K562 (cell line): ENCODE results near the gene GET3. TPM values are rescaled to one million over a fixed set of nuclear protein-coding genes. Genes with fewer than 3 reads are reported as not detected.

Experiments used
- BMI1 ChIP-seq: fragments of 150-350 bp; IDR thresholded peaks from 2 replicates; pipeline ENCODE4 v1.6.1; 2014; ENCODE audit warnings: low read length
- NCOA1 ChIP-seq: fragments of 450-650 bp; IDR thresholded peaks from 2 replicates; pipeline ENCODE4 v1.6.1; 2016; ENCODE audit warnings: low read depth
- NFIX ChIP-seq: fragments of 250-450 bp; sonication (Bioruptor Pico); IDR thresholded peaks from 2 replicates; pipeline ENCODE4 v1.4.0; 2020; ENCODE audit warnings: low read depth, mild to moderate bottlenecking, moderate library complexity
- RBFOX2 ChIP-seq: fragments of 200-400 bp; formaldehyde crosslinking; IDR thresholded peaks from 2 replicates; pipeline ENCODE4 v1.6.1; 2017; ENCODE audit warnings: low read depth, mild to moderate bottlenecking, low read length, moderate library complexity
- ZNF217 ChIP-seq: sonication (generic); formaldehyde crosslinking; IDR thresholded peaks from 2 replicates; pipeline ENCODE4 v1.8.0; 2022; ENCODE audit warnings: mild to moderate bottlenecking, missing genetic modification reagents
- ZNF507 ChIP-seq: conservative IDR thresholded peaks from 2 replicates; pipeline ENCODE4 v1.6.1; 2017; ENCODE audit warnings: missing genetic modification characterization, missing compliant biosample characterization
- polyA plus RNA-seq, 8 experiments: library from polyadenylated mRNA; depleted of rRNA in 4 of 8; stranded (reverse) in 5 of 8; unstranded in 3 of 8; fragments of >200 nt; fragmentation: Nextera tagmentation in 2 of 8; fragmentation: Illumina TruSeq in 1 of 8; extraction: Ambion mirVana in 2 of 8; extraction: Trizol in 1 of 8; gene quantifications; 2 replicates each; pipeline versions ENCODE4 v1.2.1 to v1.2.3, GENCODE V29; 2011 to 2014; ENCODE audit warnings: inconsistent platforms in 1 of 8, missing spikeins in 1 of 8
- total RNA-seq, 7 experiments: library from RNA; depleted of rRNA in 6 of 7; stranded (reverse); fragments of >200 nt in 6 of 7; fragmentation: Illumina TruSeq in 2 of 7; extraction: Trizol in 2 of 7; gene quantifications; 2 replicates each; pipeline versions ENCODE4 v1.2.1 to v1.2.3, GENCODE V29; 2011 to 2021; ENCODE audit warnings: low replicate concordance in 1 of 7
- TF ChIP-seq, protein P1 (sequence below), 2 experiments: fragments of 450-650 bp in 1 of 2; sonication (generic) in 1 of 2; formaldehyde crosslinking in 1 of 2; IDR thresholded peaks; 2 replicates each; pipeline versions ENCODE4 v1.7.1 to v1.9.0; 2016 to 2022; ENCODE audit warnings: inconsistent platforms in 1 of 2, mild to moderate bottlenecking in 1 of 2, missing genetic modification reagents in 1 of 2
- TF ChIP-seq, protein P2 (sequence below): IDR thresholded peaks from 3 replicates; pipeline ENCODE4 v1.6.1; 2011; ENCODE audit warnings: borderline replicate concordance, mild to moderate bottlenecking; ENCODE audit not compliant: insufficient read length, insufficient read depth
- TF ChIP-seq, protein P3 (sequence below): fragments of 250-450 bp; sonication (Bioruptor Pico); IDR thresholded peaks from 2 replicates; pipeline ENCODE4 v1.8.0; 2021; ENCODE audit warnings: mild to moderate bottlenecking, moderate library complexity
- TF ChIP-seq, protein P4 (sequence below): fragments of 450-650 bp; conservative IDR thresholded peaks from 2 replicates; pipeline ENCODE4 v1.6.1; 2016; ENCODE audit warnings: missing genetic modification characterization, low read depth, mild to moderate bottlenecking, missing compliant biosample characterization, moderate library complexity
- TF ChIP-seq, protein P5 (sequence below): sonication (generic); formaldehyde crosslinking; IDR thresholded peaks from 2 replicates; pipeline ENCODE4 v1.9.0; 2022; ENCODE audit warnings: mild to moderate bottlenecking, missing genetic modification reagents

The GET3 gene
- total and polyA plus RNA-seq, 9 of the 15 experiments (the other 6 are each of a cell fraction or from before 2014, with no cell fraction given) = 8.3 to 83.5 (median 51.8) TPM

DNA sequence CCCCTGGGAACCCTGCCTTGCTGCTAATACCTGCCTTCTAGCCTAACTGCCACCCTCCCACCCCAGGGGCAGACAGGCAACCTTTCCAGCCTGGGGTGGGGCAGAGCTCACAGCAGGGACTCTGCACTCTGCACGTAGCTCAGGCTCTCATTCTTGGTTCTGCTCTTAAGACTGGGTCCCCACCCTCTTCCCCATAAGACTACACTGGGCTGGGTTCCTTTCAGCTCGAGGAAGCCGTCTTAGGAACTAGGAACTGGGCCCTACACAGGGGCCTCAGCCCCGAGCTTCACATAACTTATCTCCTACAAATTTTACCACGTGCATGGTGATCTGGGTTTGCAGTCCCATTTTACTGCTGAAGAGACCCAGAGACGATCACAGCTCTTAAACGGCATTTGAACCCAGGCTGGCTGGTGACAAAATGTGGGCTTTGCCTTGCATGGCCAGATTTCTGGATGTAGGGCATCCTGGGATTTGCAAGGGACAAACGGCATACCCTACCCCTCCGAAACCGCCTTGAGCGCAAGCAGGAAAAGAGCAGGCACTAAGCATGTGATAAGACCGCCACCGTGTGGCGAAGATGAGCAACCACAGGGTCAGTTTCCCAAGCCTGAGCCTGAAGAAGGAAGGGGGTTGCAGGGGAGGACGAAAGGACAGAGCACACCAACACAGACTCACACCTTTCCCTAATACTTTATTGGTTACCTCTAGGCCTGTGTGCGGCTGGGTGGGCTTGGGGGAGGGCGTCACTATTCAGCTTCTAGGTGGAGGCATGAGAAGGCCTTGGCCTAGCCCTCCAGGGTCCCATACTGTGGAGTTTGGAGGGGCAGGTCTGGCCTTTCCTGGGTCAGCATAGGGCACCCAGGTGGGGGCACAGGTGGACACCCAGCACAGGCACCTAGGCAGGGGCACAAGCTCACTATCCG lies 59.1 kb downstream of the GET3 start (continued):
- TF ChIP-seq, protein P1, sequence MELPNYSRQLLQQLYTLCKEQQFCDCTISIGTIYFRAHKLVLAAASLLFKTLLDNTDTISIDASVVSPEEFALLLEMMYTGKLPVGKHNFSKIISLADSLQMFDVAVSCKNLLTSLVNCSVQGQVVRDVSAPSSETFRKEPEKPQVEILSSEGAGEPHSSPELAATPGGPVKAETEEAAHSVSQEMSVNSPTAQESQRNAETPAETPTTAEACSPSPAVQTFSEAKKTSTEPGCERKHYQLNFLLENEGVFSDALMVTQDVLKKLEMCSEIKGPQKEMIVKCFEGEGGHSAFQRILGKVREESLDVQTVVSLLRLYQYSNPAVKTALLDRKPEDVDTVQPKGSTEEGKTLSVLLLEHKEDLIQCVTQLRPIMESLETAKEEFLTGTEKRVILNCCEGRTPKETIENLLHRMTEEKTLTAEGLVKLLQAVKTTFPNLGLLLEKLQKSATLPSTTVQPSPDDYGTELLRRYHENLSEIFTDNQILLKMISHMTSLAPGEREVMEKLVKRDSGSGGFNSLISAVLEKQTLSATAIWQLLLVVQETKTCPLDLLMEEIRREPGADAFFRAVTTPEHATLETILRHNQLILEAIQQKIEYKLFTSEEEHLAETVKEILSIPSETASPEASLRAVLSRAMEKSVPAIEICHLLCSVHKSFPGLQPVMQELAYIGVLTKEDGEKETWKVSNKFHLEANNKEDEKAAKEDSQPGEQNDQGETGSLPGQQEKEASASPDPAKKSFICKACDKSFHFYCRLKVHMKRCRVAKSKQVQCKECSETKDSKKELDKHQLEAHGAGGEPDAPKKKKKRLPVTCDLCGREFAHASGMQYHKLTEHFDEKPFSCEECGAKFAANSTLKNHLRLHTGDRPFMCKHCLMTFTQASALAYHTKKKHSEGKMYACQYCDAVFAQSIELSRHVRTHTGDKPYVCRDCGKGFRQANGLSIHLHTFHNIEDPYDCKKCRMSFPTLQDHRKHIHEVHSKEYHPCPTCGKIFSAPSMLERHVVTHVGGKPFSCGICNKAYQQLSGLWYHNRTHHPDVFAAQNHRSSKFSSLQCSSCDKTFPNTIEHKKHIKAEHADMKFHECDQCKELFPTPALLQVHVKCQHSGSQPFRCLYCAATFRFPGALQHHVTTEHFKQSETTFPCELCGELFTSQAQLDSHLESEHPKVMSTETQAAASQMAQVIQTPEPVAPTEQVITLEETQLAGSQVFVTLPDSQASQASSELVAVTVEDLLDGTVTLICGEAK (IDR thresholded peaks at IDR 0.05) = 0 out of 2 replicates have a peak, but pooled peaks have one; percentile 21
- TF ChIP-seq, protein P1 (CRISPR knock-in tag; IDR thresholded peaks at IDR 0.05) = no peak
- TF ChIP-seq NCOA1 = no peak
- TF ChIP-seq, protein P2, sequence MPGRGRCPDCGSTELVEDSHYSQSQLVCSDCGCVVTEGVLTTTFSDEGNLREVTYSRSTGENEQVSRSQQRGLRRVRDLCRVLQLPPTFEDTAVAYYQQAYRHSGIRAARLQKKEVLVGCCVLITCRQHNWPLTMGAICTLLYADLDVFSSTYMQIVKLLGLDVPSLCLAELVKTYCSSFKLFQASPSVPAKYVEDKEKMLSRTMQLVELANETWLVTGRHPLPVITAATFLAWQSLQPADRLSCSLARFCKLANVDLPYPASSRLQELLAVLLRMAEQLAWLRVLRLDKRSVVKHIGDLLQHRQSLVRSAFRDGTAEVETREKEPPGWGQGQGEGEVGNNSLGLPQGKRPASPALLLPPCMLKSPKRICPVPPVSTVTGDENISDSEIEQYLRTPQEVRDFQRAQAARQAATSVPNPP = no peak
- TF ChIP-seq, protein P3, sequence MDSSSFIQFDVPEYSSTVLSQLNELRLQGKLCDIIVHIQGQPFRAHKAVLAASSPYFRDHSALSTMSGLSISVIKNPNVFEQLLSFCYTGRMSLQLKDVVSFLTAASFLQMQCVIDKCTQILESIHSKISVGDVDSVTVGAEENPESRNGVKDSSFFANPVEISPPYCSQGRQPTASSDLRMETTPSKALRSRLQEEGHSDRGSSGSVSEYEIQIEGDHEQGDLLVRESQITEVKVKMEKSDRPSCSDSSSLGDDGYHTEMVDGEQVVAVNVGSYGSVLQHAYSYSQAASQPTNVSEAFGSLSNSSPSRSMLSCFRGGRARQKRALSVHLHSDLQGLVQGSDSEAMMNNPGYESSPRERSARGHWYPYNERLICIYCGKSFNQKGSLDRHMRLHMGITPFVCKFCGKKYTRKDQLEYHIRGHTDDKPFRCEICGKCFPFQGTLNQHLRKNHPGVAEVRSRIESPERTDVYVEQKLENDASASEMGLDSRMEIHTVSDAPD (CRISPR knock-in tag) = no peak
- TF ChIP-seq, protein P4, sequence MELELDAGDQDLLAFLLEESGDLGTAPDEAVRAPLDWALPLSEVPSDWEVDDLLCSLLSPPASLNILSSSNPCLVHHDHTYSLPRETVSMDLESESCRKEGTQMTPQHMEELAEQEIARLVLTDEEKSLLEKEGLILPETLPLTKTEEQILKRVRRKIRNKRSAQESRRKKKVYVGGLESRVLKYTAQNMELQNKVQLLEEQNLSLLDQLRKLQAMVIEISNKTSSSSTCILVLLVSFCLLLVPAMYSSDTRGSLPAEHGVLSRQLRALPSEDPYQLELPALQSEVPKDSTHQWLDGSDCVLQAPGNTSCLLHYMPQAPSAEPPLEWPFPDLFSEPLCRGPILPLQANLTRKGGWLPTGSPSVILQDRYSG (tag) = no peak
- no peak for TF ChIP-seq ZNF507 (tag)
- TF ChIP-seq, protein P5, sequence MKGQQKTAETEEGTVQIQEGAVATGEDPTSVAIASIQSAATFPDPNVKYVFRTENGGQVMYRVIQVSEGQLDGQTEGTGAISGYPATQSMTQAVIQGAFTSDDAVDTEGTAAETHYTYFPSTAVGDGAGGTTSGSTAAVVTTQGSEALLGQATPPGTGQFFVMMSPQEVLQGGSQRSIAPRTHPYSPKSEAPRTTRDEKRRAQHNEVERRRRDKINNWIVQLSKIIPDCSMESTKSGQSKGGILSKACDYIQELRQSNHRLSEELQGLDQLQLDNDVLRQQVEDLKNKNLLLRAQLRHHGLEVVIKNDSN = peak; percentile 16; the same call in 1 of the 2 replicates
- no peak; the same call in none of the 2 replicates for TF ChIP-seq RBFOX2
- no peak for TF ChIP-seq BMI1
- no peak for TF ChIP-seq NFIX (CRISPR knock-in tag)
- no peak for TF ChIP-seq ZNF217 (CRISPR knock-in tag)
